Activated gamma-delta T cell (primary cell): ENCODE results near the gene ASIC1.

Experiments used
- DNase-seq: peaks from one replicate; lab custom pipeline; 2025; lab: John Stamatoyannopoulos, UW

The ASIC1 gene

GRCh38 chr12:50084775-50085614, 27.6 kb downstream of the ASIC1 start, which contains the start of gene SMARCD1:
Gene SMARCD1 (plus strand): TSS chr12:50085342. CDS start chr12:50085370, 28 bp downstream.
- DNase-seq = peak; percentile 75

GRCh38 chr12:50085615-50086072, 28.2 kb downstream of the ASIC1 start:
- no peak for DNase-seq

GRCh38 chr12:50086148-50086547, 28.8 kb downstream of the ASIC1 start:
- no peak for DNase-seq

- DNase-seq = no peak
Observed at GRCh38 chr12:50087151-50087550, 29.8 kb downstream of the ASIC1 start.

GRCh38 chr12:50087995-50088394, 30.6 kb downstream of the ASIC1 start:
- DNase-seq = no peak

GRCh38 chr12:50088577-50089335, 31.4 kb downstream of the ASIC1 start:
- no peak for DNase-seq

- DNase-seq = no peak
Observed at GRCh38 chr12:50089730-50090129, 32.3 kb downstream of the ASIC1 start.

- DNase-seq = no peak
Observed at GRCh38 chr12:50090391-50090790, 33.0 kb downstream of the ASIC1 start.

GRCh38 chr12:50097952-50098351, 40.6 kb downstream of the ASIC1 start:
- DNase-seq = no peak

GRCh38 chr12:50099302-50100008, 42.1 kb downstream of the ASIC1 start:
- no peak for DNase-seq

GRCh38 chr12:50100561-50100960, 43.2 kb downstream of the ASIC1 start:
- no peak for DNase-seq

- no peak for DNase-seq
Observed at GRCh38 chr12:50101663-50102062, 44.3 kb downstream of the ASIC1 start.

- no peak for DNase-seq
Observed at GRCh38 chr12:50102131-50102531, 44.7 kb downstream of the ASIC1 start.

- no peak for DNase-seq
Observed at GRCh38 chr12:50102646-50103309, 45.4 kb downstream of the ASIC1 start.

- no peak for DNase-seq
Observed at GRCh38 chr12:50103351-50103750, 46.0 kb downstream of the ASIC1 start.

GRCh38 chr12:50103767-50104321, 46.4 kb downstream of the ASIC1 start, which contains the start of gene GPD1:
Gene GPD1 (plus strand): TSS chr12:50104008. CDS start chr12:50104051, 43 bp downstream.
- DNase-seq = no peak

GRCh38 chr12:50104417-50105366, 47.3 kb downstream of the ASIC1 start:
- DNase-seq = no peak

GRCh38 chr12:50105913-50106450, 48.6 kb downstream of the ASIC1 start:
- DNase-seq = no peak

GRCh38 chr12:50106907-50107306, 49.5 kb downstream of the ASIC1 start:
- no peak for DNase-seq
